KMS-11 (cell line): Measurements from ENCODE around the gene OS9.
"Not testable (repeated sequence)": the region's sequence is repeated elsewhere in the genome, so short reads cannot be mapped to it uniquely, and the experiment has no call there.

Experiments used
- H2AFZ ChIP-seq: fragments of 200-600 bp; sonication (generic); 2 replicates; pipeline ENCODE4 v1.6.1; 2016; ENCODE audit warnings: antibody characterized with exemption, mixed run types, low read depth
- H3K27ac ChIP-seq: fragments of 200-600 bp; sonication (generic); 2 replicates; pipeline ENCODE4 v1.6.1; 2016; ENCODE audit warnings: mild to moderate bottlenecking, mixed run types
- H3K27me3 ChIP-seq: fragments of 200-600 bp; sonication (generic); 2 replicates; pipeline ENCODE4 v1.6.1; 2017; ENCODE audit warnings: mild to moderate bottlenecking, low read depth, mixed run types, moderate library complexity; ENCODE audit not compliant: insufficient read depth
- H3K36me3 ChIP-seq: fragments of 200-600 bp; sonication (generic); 2 replicates; pipeline ENCODE4 v1.6.1; 2017; ENCODE audit warnings: mild to moderate bottlenecking, mixed run types; ENCODE audit not compliant: insufficient read depth
- H3K4me1 ChIP-seq: fragments of 200-600 bp; sonication (generic); 2 replicates; pipeline ENCODE4 v1.6.1; 2016; ENCODE audit warnings: mild to moderate bottlenecking, low read depth, mixed run types; ENCODE audit not compliant: poor library complexity, severe bottlenecking
- H3K4me2 ChIP-seq: fragments of 200-600 bp; sonication (generic); 2 replicates; pipeline ENCODE4 v1.7.0; 2016; ENCODE audit warnings: mild to moderate bottlenecking, mixed run types
- H3K4me3 ChIP-seq: fragments of 200-600 bp; sonication (generic); IDR thresholded peaks from 2 replicates; pipeline ENCODE4 v1.6.1; 2017; ENCODE audit warnings: low read depth, low read length, mixed read lengths; ENCODE audit not compliant: insufficient read depth
- H3K79me2 ChIP-seq: fragments of 200-600 bp; sonication (generic); 2 replicates; pipeline ENCODE4 v1.6.1; 2016; ENCODE audit warnings: low read depth, mixed run types; ENCODE audit not compliant: insufficient read depth
- H3K9ac ChIP-seq: fragments of 200-600 bp; sonication (generic); 2 replicates; pipeline ENCODE4 v1.6.1; 2016; ENCODE audit warnings: mild to moderate bottlenecking, mixed run types
- H4K20me1 ChIP-seq: fragments of 200-600 bp; sonication (generic); 2 replicates; pipeline ENCODE4 v1.6.1; 2016; ENCODE audit warnings: mild to moderate bottlenecking, mixed run types; ENCODE audit not compliant: insufficient read depth
- CTCF ChIP-seq: fragments of 200-600 bp; sonication (generic); conservative IDR thresholded peaks from 2 replicates; pipeline ENCODE4 v1.6.1; 2017; ENCODE audit warnings: low read depth, mild to moderate bottlenecking, antibody characterized with exemption, low read length, moderate library complexity, mixed read lengths

The OS9 gene

GRCh38 chr12:57718641-57719528 is 25.0 kb downstream of the OS9 start:
- Histone ChIP-seq H2AFZ (no peak overlapping the region), H3K4me2 (no peak overlapping the region), H3K4me1 (no peaks in the 10 kb centered on the region), H3K27ac (no peak overlapping the region), H3K79me2 (no peaks in the 10 kb centered on the region), H3K4me3 (no peak overlapping the region), H4K20me1 (no peaks in the 10 kb centered on the region), H3K36me3 (peaks cover 9% of the 10 kb centered on the region; the same call in 1 of the 2 replicates), H3K27me3 (no peaks in the 10 kb centered on the region), H3K9ac (no peak overlapping the region)
- TF ChIP-seq CTCF, result no peak

DNA sequence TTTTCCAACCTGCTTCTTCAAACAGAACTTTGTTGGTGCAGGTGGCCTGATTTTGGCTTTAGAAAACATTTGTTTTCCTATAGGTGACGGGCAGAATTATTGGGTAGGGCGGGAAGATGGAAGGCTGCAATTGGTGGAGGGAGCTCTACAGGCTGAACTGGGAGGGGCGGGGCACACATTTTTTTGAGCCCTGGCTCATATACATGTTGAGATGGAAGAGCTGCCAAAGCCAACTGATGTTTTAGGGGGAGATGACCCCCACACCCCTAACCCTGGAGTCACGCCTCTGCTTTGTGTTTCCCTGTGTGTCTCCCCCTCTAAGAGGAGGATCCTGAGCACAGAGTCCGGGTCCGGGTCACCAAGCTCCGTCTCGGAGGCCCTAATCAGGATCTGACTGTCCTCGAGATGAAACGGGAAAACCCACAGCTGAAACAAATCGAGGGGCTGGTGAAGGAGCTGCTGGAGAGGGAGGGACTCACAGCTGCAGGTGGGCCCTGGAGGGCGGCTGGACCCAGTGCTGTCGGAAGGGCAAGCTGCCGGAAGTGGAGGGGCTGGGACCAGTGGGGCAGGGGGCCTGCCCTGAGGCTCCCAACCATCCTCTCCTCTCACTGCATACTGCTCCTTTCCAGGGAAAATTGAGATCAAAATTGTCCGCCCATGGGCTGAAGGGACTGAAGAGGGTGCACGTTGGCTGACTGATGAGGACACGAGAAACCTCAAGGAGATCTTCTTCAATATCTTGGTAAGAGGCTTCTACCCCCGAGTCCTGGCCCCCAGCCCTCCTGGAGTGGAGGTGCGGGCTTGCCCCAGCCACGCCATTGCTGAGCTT is 26.1 kb downstream of the OS9 start:
- Histone ChIP-seq H3K4me1 (no peaks in the 10 kb centered on the region), H3K9ac (no peak overlapping the region), H4K20me1 (no peaks in the 10 kb centered on the region), H3K27ac (no peak overlapping the region), H3K36me3 (peaks cover 9% of the 10 kb centered on the region; the same call in 1 of the 2 replicates), H3K27me3 (no peaks in the 10 kb centered on the region), H3K79me2 (no peaks in the 10 kb centered on the region), H3K4me2 (no peak overlapping the region), H2AFZ (no peak overlapping the region), H3K4me3 (no peak overlapping the region)
- TF ChIP-seq CTCF, result no peak

GRCh38 chr12:57720606-57721595 is 27.0 kb downstream of the OS9 start:
- Histone ChIP-seq H2AFZ (no peak overlapping the region), H3K9ac (no peak overlapping the region), H3K4me2 (no peak overlapping the region), H3K27ac (no peak overlapping the region), H3K4me3 (no peak overlapping the region), H3K4me1 (no peaks in the 10 kb centered on the region), H4K20me1 (no peaks in the 10 kb centered on the region), H3K79me2 (no peaks in the 10 kb centered on the region), H3K36me3 (peaks cover 9% of the 10 kb centered on the region; the same call in 1 of the 2 replicates), H3K27me3 (no peaks in the 10 kb centered on the region)
- no peak; the same call in 1 of the 2 replicates for TF ChIP-seq CTCF

GRCh38 chr12:57721846-57722608 is 28.1 kb downstream of the OS9 start:
- not testable (repeated sequence) for H3K4me2 ChIP-seq, H3K27me3 ChIP-seq, H3K27ac ChIP-seq, H4K20me1 ChIP-seq, H3K9ac ChIP-seq, H3K4me1 ChIP-seq, H3K36me3 ChIP-seq, H3K79me2 ChIP-seq, H2AFZ ChIP-seq, H3K4me3 ChIP-seq
